ENCODE data around the gene ELP4. TPM values are rescaled to one million over a fixed set of nuclear protein-coding genes. Genes with fewer than 3 reads are reported as not detected.

Gene ELP4
- total RNA-seq, 3 donors from 2014 or later: 22.2 to 36.1 (median 24.6) TPM

- Histone ChIP-seq H3K9me3 (no peaks in the 10 kb centered on the region), H3K36me3 (no peaks in the 10 kb centered on the region), H3K4me1 (no peaks in the 10 kb centered on the region), H3K27me3 (no peaks in the 10 kb centered on the region), H3K27ac (no peak overlapping the region), H3K4me3 (no peak overlapping the region)
- DNase-seq (ENCODE audit: low spot score in 2 of 2): no peak
- intact Hi-C loops (cut with DNase I; ENCODE audit: low total_unique reads): no loop called here
- TF ChIP-seq POLR2A (IDR thresholded peaks at IDR 0.05): no peak
- TF ChIP-seq POLR2AphosphoS5 (IDR thresholded peaks at IDR 0.05): no peak
- TF ChIP-seq, protein P1, sequence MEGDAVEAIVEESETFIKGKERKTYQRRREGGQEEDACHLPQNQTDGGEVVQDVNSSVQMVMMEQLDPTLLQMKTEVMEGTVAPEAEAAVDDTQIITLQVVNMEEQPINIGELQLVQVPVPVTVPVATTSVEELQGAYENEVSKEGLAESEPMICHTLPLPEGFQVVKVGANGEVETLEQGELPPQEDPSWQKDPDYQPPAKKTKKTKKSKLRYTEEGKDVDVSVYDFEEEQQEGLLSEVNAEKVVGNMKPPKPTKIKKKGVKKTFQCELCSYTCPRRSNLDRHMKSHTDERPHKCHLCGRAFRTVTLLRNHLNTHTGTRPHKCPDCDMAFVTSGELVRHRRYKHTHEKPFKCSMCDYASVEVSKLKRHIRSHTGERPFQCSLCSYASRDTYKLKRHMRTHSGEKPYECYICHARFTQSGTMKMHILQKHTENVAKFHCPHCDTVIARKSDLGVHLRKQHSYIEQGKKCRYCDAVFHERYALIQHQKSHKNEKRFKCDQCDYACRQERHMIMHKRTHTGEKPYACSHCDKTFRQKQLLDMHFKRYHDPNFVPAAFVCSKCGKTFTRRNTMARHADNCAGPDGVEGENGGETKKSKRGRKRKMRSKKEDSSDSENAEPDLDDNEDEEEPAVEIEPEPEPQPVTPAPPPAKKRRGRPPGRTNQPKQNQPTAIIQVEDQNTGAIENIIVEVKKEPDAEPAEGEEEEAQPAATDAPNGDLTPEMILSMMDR (IDR thresholded peaks at IDR 0.05): no peak
Measured at GRCh38 chr11:31711137-31711536, 201.6 kb downstream of the ELP4 start.

- H3K27me3 ChIP-seq: no peaks in the 10 kb centered on the region
- no peaks in the 10 kb centered on the region for H3K9me3 ChIP-seq
- no peaks in the 10 kb centered on the region for H3K4me1 ChIP-seq
- no peaks in the 10 kb centered on the region for H3K36me3 ChIP-seq
- intact Hi-C loops (cut with DNase I; ENCODE audit: low total_unique reads): no loop called here
- no peak for DNase-seq (ENCODE audit: low spot score in 2 of 2)
- TF ChIP-seq, protein P1 (IDR thresholded peaks at IDR 0.05): no peak
- TF ChIP-seq POLR2A (IDR thresholded peaks at IDR 0.05) (no peak), POLR2AphosphoS5 (IDR thresholded peaks at IDR 0.05) (no peak)
- no peak overlapping the region for H3K4me3 ChIP-seq
- no peak overlapping the region for H3K27ac ChIP-seq
Measured at GRCh38 chr11:31712851-31713250, 203.3 kb downstream of the ELP4 start.

- TF ChIP-seq POLR2AphosphoS5 (IDR thresholded peaks at IDR 0.05) (no peak), POLR2A (IDR thresholded peaks at IDR 0.05) (no peak)
- TF ChIP-seq, protein P1 (IDR thresholded peaks at IDR 0.05): no peak
- intact Hi-C loops (cut with DNase I; ENCODE audit: low total_unique reads): no loop called here
- no peaks in the 10 kb centered on the region for H3K27me3 ChIP-seq
Measured at GRCh38 chr11:31714840-31715239, 205.3 kb downstream of the ELP4 start.

GRCh38 chr11:31720225-31720624, 210.7 kb downstream of the ELP4 start:
- no peaks in the 10 kb centered on the region for H3K36me3 ChIP-seq
- TF ChIP-seq POLR2A (IDR thresholded peaks at IDR 0.05) (no peak), POLR2AphosphoS5 (IDR thresholded peaks at IDR 0.05) (no peak)
- TF ChIP-seq, protein P1 (IDR thresholded peaks at IDR 0.05): no peak
- H3K4me3 ChIP-seq: no peak overlapping the region
- H3K9me3 ChIP-seq: no peaks in the 10 kb centered on the region
- intact Hi-C loops (cut with DNase I; ENCODE audit: low total_unique reads): no loop called here
- no peak for DNase-seq (ENCODE audit: low spot score in 2 of 2)
- no peaks in the 10 kb centered on the region for H3K4me1 ChIP-seq
- no peak overlapping the region for H3K27ac ChIP-seq
- no peaks in the 10 kb centered on the region for H3K27me3 ChIP-seq

More at GRCh38 chr11:31714840-31715239, 205.3 kb downstream of the ELP4 start:
- H3K36me3 ChIP-seq: no peaks in the 10 kb centered on the region
- no peak overlapping the region for H3K4me3 ChIP-seq
- no peaks in the 10 kb centered on the region for H3K9me3 ChIP-seq
- DNase-seq (ENCODE audit: low spot score in 2 of 2): no peak
- H3K27ac ChIP-seq: no peak overlapping the region
- no peaks in the 10 kb centered on the region for H3K4me1 ChIP-seq

DNA sequence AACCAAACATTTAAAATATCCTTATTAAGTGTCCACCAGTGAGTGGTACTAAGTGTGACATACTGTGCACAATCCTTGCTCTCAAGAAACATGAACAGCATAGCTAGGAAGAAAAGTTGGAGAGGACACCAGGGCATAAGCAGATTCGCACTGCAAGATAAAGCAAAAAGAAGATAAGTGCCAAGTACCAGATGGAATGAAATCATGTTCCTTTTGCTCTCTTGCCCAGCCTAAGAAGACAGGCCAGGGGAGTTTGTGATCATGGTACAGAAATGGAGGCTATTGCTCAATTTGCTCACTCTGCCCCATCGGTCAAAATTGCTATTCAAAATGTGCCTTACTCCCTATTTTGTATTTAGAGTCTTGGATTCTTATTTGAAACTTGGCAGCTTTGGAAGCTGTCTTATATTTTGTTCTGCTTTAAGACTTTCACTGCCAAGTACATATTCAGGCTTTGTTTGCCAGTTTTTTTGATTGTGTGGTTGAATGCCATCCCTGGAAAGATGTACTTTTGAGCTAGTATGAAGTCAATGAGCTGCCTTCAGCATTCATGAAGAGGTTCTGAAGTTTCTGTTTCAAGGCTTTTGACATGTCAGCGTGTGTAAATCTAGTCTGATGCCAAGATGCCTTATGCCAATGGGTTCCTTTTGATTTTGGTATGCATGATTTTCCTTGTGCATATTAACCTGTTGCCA, 211.3 kb downstream of the ELP4 start:
- H3K4me3 ChIP-seq: no peak overlapping the region
- intact Hi-C loops (cut with DNase I; ENCODE audit: low total_unique reads): no loop called here
- DNase-seq (ENCODE audit: low spot score in 2 of 2): no peak
- H3K36me3 ChIP-seq: no peaks in the 10 kb centered on the region
- H3K27me3 ChIP-seq: no peaks in the 10 kb centered on the region
- no peak for TF ChIP-seq POLR2AphosphoS5 (IDR thresholded peaks at IDR 0.05)
- TF ChIP-seq, protein P1 (IDR thresholded peaks at IDR 0.05): no peak
- TF ChIP-seq POLR2A (IDR thresholded peaks at IDR 0.05): no peak
- no peak overlapping the region for H3K27ac ChIP-seq
- H3K4me1 ChIP-seq: no peaks in the 10 kb centered on the region
- no peaks in the 10 kb centered on the region for H3K9me3 ChIP-seq

All from breast epithelium (tissue), 4 donors.